Activated T-cell treated with anti-CD3 and anti-CD28 coated beads, Interleukin-2, amount 50 U/mL, for 1 hour (primary cell): ENCODE data around the gene WNT2B.

ENCODE experiments used
- DNase-seq: peaks from one replicate; pipeline ENCODE4 v3.0.0-alpha.2; 2020

WNT2B gene

DNA sequence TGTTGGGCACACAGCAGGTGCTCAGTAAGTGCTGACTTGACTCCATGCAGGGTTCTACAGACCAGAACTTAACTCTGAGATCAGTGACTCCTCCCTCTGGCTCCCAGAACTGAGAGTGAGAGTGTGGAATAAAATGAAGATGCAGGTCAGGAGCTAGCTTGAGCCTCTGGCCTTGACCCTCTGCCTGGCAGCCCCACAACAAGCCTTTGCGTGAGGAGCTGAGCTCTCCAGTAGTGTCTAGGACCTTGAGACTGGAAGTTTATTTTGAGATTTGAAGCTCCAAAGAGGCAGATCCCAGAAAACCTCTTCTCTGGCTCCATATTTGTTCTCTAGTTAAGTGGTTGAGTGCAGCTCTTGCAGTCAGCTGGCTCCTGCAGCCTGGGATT, 3.4 kb upstream of the WNT2B start:
- no peak for DNase-seq

GRCh38 chr1:112505878-112506277, 2.9 kb upstream of the WNT2B start:
- DNase-seq = no peak

DNA sequence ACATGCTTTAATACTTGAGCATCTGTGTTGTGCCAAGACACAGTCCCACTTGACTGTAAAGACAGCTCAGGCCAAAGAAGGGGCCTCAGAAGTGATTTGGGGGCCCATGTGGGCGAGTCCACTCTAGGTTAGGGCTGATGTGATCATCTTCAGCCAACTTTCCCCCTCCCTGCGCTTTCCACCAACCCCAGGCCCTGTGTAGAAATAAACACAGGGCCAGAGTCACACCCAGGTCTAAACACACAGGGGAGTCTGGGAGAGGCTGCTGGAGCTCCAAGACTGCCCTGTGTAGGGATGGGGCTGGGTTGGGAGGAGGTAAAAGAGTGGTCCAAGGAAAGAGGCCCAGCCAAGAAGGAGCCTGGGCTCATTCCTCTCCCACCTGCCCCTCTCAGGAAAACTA, 2.5 kb upstream of the WNT2B start:
- no peak for DNase-seq

GRCh38 chr1:112506731-112507130, 2.0 kb upstream of the WNT2B start:
- no peak for DNase-seq

DNA sequence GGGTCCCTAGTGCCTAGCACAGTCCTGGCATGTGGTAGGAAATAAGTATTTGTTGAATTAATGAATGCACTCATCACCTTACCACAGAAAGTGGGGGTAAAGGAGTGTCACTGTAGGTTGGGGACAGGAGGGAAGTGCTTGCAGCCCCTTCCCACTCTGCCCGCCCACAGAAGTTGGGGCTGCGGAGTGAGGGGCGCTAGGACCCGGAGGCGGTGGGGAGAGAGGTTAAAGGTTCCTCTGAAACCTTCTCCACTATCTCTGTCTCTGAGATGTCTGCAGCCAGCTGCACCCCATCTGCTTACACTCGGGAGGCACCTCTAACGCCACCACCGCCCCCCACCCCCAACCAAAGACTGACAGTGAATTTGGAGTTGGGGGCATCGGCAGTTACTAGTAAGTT, 1.4 kb upstream of the WNT2B start:
- no peak for DNase-seq

DNA sequence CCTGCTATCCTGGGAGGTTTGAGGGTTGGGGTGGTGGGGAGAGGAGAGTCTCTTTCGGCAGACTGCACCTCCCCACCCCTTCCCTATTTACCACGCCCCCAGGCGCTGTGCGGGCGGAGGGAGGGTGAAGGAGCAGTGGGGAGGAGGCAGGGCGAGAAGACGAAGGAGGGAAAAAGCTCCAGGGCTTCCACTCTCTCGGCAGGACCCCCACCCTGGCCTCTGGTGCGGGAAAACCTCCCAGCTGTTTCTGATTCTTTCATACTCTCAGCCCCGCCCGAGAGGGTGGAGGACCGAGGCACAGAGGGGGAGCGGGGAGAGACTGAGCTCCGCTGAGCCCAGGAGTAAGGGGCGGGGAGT, 866 bp upstream of the WNT2B start:
- peak; percentile 54 for DNase-seq

DNA sequence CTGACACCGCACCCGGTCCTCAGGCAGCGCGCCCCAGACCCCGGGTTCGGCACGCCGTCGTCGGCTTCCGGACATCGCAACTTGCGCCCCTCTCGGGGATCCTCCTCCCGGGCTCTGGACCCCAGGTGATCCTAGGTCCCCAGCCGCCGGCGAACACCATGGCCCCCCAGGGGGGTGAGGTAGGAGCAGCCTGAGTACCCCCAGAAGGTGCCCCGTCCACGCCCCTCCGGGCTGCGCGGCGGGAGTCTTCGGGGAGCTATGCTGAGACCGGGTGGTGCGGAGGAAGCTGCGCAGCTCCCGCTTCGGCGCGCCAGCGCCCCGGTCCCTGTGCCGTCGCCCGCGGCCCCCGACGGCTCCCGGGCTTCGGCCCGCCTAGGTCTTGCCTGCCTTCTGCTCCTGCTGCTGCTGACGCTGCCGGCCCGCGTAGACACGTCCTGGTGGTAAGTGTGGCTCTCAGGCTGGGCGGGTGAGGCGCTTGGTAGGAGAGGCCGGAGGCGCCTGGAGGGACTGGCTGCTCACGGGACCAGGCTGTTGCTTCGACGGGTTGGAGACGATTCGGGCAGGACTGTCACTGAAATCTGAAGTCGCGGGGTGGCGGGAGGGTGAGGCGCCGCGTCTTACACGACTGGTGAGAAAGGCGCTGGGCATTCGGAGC, 367 bp downstream of the WNT2B start:
- DNase-seq = peak; percentile 61

DNA sequence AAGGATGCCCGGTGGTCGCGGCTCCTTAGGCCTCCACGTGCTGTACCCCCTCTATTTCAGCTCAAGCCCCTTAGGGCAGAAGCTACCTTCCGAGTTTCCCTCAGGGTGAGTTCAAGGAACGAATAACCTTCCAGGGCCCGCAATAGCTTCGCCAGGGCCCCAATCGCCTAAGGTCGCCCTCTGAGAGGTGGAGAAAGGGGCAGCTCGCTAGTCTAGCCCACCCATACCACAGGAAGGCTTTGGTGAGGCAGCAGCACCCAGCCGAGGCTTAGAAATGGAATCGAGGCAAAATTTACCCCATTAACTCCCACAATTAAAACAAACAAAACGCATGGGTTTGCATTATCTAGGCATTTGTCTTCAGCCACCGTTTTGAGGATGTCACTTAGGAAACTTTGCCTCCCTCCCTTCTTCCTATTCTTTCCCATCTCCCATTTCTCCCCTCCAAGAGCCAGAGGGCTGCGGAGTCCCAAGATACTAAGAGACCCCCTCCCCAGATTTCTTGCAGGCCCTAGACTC, 954 bp downstream of the WNT2B start:
- DNase-seq = no peak

GRCh38 chr1:112510340-112510739, 1.6 kb downstream of the WNT2B start:
- DNase-seq = no peak

- no peak for DNase-seq
Observed at GRCh38 chr1:112511897-112512296, 3.1 kb downstream of the WNT2B start.

- DNase-seq = no peak
Observed at GRCh38 chr1:112513112-112513870, 4.5 kb downstream of the WNT2B start.

GRCh38 chr1:112514901-112515300, 6.1 kb downstream of the WNT2B start:
- DNase-seq = no peak

DNA sequence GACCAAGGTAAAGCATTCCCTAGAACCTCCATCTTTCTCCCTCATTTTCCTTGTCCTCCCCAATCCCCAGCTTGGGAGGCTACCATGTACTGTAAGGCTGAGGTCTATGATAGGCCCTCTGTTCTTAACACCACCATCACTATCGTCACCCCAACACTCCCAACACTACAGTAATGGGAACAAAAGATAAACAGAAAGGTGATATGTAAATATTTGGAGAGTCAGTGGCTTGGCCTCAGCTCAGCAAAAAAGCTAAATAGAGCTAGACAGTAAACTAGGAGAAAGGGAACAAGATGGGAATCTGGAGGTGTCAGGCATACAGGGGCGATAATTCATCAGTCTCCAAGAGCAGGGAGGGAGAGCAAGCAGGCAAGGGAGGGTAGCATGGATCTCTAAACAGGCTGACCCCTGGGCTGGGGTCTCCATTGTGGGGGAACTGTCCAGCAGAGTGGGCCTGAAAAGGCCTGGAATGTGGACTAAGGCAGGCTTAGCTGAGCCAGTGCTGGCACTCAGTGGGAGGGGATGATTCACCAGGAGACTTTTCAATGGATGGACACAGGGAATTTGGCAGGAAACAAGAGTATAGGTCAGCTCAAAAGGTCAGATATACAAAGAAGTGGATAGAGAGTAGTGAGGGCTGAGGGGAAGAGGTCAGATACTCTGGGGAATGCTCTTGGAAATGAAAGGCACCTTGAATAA, 6.7 kb downstream of the WNT2B start:
- no peak for DNase-seq

GRCh38 chr1:112516141-112516540, 7.4 kb downstream of the WNT2B start:
- DNase-seq = no peak

DNA sequence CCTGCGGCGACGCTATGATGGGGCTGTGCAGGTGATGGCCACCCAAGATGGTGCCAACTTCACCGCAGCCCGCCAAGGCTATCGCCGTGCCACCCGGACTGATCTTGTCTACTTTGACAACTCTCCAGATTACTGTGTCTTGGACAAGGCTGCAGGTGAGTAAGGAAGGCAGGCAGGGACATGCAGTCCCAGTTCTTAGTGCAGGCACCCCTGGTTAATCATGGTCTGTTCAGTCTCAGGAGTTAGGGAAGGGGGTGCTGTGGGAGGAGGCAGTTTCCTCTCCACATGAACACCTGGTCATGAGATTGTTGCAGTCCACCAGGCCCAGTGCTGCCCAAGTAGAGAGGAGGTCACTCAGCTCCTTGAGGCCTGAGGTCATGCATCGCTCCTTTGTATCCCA, 8.5 kb downstream of the WNT2B start:
- DNase-seq = no peak

DNA sequence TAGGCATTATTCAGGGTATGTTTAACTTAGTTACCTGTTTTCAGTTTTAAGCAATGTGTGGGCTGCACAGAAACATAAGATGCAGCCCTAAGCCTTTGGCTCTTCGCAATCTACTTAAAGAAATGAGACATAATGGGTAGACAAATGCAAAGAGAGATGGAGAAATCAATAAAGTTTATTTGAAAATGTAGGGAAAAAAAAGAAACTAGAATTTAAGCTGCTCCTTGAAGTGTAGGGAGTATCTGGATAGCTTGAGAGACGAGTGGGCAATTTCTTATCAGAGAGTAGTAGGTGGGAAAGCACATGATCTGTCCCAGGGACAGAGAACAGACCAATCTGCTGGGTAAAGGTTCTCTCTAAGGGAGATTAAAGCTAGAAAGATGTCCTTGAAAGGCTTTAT, 8.9 kb downstream of the WNT2B start:
- no peak for DNase-seq

- no peak for DNase-seq
Observed at GRCh38 chr1:112518186-112518585, 9.4 kb downstream of the WNT2B start.

DNA sequence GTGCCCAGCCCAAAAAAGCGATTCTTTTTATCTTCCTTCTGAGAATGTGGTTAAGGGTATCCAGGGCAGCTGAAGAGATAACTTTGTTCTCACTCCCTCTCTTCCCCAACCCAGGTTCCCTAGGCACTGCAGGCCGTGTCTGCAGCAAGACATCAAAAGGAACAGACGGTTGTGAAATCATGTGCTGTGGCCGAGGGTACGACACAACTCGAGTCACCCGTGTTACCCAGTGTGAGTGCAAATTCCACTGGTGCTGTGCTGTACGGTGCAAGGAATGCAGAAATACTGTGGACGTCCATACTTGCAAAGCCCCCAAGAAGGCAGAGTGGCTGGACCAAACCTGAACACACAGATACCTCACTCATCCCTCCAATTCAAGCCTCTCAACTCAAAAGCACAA, 11.4 kb downstream of the WNT2B start:
- no peak for DNase-seq

GRCh38 chr1:112522621-112523020, 13.9 kb downstream of the WNT2B start:
- DNase-seq = no peak

DNA sequence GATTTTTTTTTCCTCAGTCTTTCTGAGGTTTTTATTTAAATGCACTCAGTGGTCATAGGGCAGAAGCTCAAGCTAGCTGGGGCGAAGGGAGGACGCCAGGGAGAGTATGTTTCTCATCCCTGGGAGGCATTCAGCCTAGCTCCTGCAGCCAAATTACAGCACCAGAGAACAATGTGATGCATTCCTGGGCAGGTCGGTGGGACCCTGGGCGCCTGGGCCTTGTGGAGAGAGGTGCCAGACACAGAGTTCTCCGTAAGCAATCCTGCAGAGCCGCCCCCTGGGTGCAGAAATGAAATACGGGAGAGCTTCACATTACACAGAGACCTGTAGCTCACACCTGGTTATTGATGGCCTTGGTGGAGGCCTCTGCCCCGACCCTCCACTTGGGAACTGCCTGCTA, 15.5 kb downstream of the WNT2B start:
- DNase-seq = no peak

DNA sequence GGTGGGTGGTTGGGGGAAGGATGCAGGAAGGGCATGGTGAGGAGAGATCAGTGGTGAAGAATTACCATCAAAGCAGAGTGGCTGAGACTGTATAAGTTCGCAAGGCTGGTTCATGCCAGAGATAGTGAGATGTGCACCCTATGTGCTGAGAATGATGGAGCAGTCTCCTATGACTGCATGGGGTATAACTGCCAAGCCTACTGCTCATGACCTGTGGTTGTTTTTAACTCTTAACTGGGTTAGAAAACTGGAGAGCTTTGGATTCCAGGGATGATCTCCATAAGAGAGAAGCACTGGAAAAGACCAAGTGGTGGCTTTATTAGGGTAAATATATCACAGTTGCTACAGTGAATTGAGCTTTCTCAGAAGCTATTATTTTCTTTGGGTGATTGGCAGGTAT, 16.2 kb downstream of the WNT2B start:
- no peak for DNase-seq

DNA sequence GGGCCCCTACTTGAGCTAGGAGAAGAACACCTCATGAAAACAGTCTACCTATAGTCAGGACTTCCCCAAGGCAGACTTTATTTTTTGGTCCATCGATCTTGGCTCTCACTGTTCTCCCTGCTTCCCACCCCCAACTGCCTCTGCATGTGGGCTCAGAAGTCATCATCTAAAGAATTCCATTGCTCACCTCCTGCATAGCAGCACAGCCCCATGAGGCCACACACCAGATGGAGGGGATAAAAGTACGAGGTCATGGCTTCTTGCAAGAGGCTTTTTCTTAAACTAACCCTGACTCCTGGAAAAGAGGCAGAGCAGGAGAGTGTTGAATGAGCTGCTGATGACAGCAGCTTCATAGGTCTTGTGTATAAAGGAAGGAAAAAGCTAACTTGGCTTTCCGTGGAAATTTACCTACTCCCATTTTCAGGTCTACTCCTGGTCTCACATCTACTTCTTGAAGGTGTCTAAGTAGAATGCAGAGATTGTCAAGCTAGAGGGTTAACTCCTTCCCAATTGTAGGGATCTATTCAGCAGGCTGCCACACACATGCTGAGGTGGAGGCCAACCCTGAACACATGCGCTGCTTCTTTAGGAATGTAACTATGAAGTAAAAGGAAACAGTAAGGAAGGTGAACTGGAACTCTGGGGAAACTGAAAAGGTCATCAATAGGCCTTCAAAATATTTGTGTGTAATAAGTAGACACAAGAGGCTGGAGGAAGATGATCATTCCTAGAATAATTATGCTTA, 18.7 kb downstream of the WNT2B start:
- no peak for DNase-seq

DNA sequence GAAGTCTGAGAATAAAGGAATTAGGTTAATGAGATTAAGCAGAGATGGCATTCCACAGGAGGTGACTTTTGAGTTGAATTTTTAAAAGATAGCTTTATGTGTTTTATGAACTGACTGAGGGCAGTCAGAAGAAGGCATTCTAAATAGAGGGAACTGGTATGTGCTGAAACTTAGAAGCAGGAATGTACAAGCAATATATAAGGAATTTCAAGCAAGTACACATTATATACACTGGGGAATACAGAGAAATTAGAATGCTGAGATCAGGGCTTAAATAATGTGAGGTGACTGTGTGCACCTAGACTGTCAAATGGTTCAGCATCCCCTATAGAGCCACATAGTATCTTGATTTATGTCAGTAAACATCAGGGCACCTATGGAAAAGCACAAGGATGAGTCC, 19.3 kb downstream of the WNT2B start:
- no peak for DNase-seq
